Activated T-helper 17 cell treated with anti-CD3 and anti-CD28 coated beads, Interleukin-2, amount 50 U/mL, for 72 hours (primary cell): ENCODE data around the gene ATF5. TPM values are rescaled to one million over a fixed set of nuclear protein-coding genes. Genes with fewer than 3 reads are reported as not detected.

Source experiments
- ATAC-seq: fragments of 150-1000 bp; cut with Tn5 transposase; replicated peaks from 2 replicates; pipeline ENCODE4 v1.10.0; 2021; ENCODE audit warnings: mild to moderate bottlenecking, moderate library complexity
- H3K27ac Mint-ChIP-seq: one replicate; pipeline ENCODE4 v1.8.0; 2022; ENCODE audit warnings: mixed read lengths
- H3K27me3 Mint-ChIP-seq: one replicate; pipeline ENCODE4 v1.8.0; 2022; ENCODE audit warnings: mixed read lengths
- H3K36me3 Mint-ChIP-seq: one replicate; pipeline ENCODE4 v1.8.0; 2022; ENCODE audit warnings: low read depth, mild to moderate bottlenecking, mixed read lengths
- H3K4me1 Mint-ChIP-seq: one replicate; pipeline ENCODE4 v1.8.0; 2022; ENCODE audit warnings: mixed read lengths
- H3K4me3 Mint-ChIP-seq: one replicate; pipeline ENCODE4 v1.8.0; 2022; ENCODE audit warnings: mild to moderate bottlenecking, mixed read lengths
- H3K9me3 Mint-ChIP-seq: one replicate; pipeline ENCODE4 v1.8.0; 2022; ENCODE audit warnings: mixed read lengths
- total RNA-seq, 2 donors: library from RNA; stranded (reverse); gene quantifications; one replicate each; pipeline ENCODE4 v1.2.3, GENCODE V29; 2022

ATF5 gene
- total RNA-seq, 2 donors from 2014 or later, result 26.0 to 28.6 TPM

DNA sequence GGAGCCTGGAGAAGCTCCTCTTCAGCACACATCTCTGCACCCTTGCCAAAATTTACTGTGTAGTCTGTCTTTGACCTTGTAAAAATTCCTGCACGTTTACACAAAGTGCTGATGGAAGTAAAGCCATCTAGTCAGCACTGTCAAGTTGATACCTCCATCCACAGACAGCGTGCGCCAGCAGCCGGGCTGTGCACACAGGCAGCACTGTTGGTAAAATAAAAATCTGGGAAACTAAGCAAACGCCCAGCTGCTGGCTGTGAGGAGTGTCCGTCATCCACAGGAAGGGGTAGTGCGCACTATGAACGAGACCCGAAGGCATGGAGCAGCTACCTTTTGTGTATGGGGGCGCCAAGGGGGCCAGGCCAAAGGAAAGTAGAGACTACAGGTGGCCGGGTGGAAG, 49.3 kb downstream of the ATF5 start:
- Mint-ChIP-seq H3K27ac (no peak overlapping the region), H3K9me3 (no peaks in the 10 kb centered on the region), H3K36me3 (peaks cover 52% of the 10 kb centered on the region), H3K4me3 (no peak overlapping the region), H3K4me1 (peaks cover 2% of the 10 kb centered on the region), H3K27me3 (no peaks in the 10 kb centered on the region)
- no peak for ATAC-seq

DNA sequence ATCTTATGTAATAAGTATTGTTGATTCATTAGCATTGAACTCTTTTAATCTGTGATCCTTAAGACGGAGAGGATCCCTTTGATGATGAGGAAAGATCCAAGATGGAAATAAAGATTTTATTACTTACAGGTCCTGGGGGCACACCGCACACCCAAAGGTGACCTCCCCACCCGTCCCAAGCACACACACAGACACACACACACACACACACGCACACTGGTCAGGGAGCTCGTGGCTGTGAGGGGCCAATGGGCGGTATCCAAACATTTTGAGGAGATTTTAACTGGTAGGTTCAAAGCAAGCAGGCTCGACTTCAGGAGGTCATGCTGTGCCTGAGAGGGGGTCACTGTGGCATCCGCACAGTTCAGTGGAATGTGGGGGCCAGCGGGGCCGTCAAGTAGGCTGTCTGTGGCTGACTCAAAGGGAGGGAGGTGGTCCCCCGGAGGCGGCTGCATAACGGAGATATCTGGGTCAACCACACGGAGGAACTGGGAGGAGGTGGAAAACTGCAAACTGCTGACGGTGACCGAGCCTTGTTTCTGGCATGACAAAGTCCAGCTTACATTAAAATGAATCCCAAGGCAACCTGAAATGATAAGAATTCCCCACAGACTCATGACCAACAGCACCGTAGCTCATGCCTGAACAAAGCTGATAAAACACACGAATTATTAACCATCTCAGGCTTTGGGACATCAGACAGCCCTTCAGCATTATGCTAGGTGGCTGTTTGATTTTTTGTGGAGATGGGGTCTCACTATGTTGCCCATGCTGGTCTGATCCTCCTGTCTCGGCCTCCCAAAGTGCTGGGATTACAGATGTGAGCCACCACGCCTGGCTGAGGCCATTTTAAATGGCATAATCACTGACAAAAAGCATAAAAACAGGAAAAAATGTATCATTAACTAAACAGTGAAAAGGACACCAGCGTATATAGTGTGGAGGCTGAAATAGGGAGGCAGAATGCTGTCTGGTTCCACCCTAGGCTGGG, 52.9 kb downstream of the ATF5 start:
- no peak overlapping the region for H3K27ac Mint-ChIP-seq
- H3K27me3 Mint-ChIP-seq, result no peaks in the 10 kb centered on the region
- no peak overlapping the region for H3K4me3 Mint-ChIP-seq

More for the DNA sequence above, 52.9 kb downstream of the ATF5 start:
- H3K9me3 Mint-ChIP-seq, result no peaks in the 10 kb centered on the region
- H3K36me3 Mint-ChIP-seq, result peaks cover 65% of the 10 kb centered on the region
- no peak for ATAC-seq
- peaks cover 4% of the 10 kb centered on the region for H3K4me1 Mint-ChIP-seq

Other genes starting within 250 kb of the ATF5 start
- 1 to 10 TPM; 8.5 to 8.6 TPM for gene ADM5, start 239.6 kb upstream of the ATF5 start, total RNA-seq
- 1 to 10 TPM in 1 of 2 donors, under 1 TPM in 1; 0.93 to 4.3 TPM for gene CPT1C, start 238.1 kb upstream of the ATF5 start, total RNA-seq
- gene TSKS, start 165.9 kb upstream of the ATF5 start, total RNA-seq, result under 1 TPM; 0.32 to 0.45 TPM
- 10 to 100 TPM; 77.5 to 87.0 TPM for gene AP2A1, start 162.2 kb upstream of the ATF5 start, total RNA-seq
- gene FUZ, start 115.9 kb upstream of the ATF5 start, total RNA-seq, result 10 to 100 TPM; 15.5 to 19.1 TPM
- gene MED25, start 110.9 kb upstream of the ATF5 start, total RNA-seq, result 10 to 100 TPM; 55.6 to 56.1 TPM
- gene PTOV1, start 78.0 kb upstream of the ATF5 start, total RNA-seq, result 100 to 1,000 TPM in 1 of 2 donors, 10 to 100 TPM in 1; 82.7 to 109 TPM
- gene PNKP, start 61.6 kb upstream of the ATF5 start, total RNA-seq, result 100 to 1,000 TPM; 100 to 111 TPM
- gene AKT1S1, start 51.9 kb upstream of the ATF5 start, total RNA-seq, result 10 to 100 TPM; 33.8 to 72.8 TPM
- gene TBC1D17, start 51.5 kb upstream of the ATF5 start, total RNA-seq, result 10 to 100 TPM; 21.4 to 57.4 TPM
- gene IL4I1, start 32.3 kb upstream of the ATF5 start, total RNA-seq, result 100 to 1,000 TPM in 1 of 2 donors, 10 to 100 TPM in 1; 42.0 to 177 TPM
- 100 to 1,000 TPM; 158 to 172 TPM for gene NUP62, start 299 bp downstream of the ATF5 start, total RNA-seq
- gene SIGLEC11, start 32.0 kb downstream of the ATF5 start, total RNA-seq, result not detected
- 10 to 100 TPM; 53.7 to 79.8 TPM for gene VRK3, start 96.2 kb downstream of the ATF5 start, total RNA-seq
- 10 to 100 TPM; 11.1 to 12.4 TPM for gene ZNF473, start 96.8 kb downstream of the ATF5 start, total RNA-seq
- not detected for gene IZUMO2, start 234.1 kb downstream of the ATF5 start, total RNA-seq